ENCODE data around the gene OLFML2A.

- TF ChIP-seq CTCF (IDR thresholded peaks at IDR 0.05; ENCODE audit: low read depth, low read length) (no peak), EZH2phosphoT487 (IDR thresholded peaks at IDR 0.05; ENCODE audit: low read depth) (no peak)
These were observed 10.1 kb downstream of the OLFML2A start for GRCh38 chr9:124786881-124787573.
